GM21390 (cell line): ENCODE measurements around the gene ELAVL1.
A peak's percentile ranks its signal among the peaks of the same experiment; 100 is the strongest.
"Not testable (repeated sequence)": the region's sequence is repeated elsewhere in the genome, so short reads cannot be mapped to it uniquely, and the experiment has no call there.

Experiments
- ATAC-seq: cut with Tn5 transposase; IDR thresholded peaks from one replicate; pipeline ENCODE4 v1.9.1; 2021; ENCODE audit not compliant: unreplicated experiment

Gene ELAVL1

DNA sequence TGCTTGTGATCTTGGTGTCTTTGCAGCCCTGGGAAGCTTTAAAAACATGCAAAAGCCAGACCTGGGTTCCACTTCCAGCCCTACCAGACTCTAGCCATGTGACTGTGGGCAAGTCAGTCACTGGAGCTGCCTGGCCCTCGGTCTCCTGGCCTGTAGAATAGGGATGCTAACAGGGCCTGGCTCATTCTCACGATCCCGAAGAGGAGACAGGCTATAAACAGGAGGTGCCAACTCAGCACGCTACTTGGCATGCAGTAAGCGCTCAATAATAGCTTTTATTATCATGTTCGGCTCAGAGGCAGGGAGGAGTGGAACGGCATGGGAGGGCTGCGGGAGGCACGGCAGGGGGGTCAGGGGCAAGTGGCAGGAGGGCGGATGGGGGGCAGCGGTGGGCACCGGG lies 81.2 kb downstream of the ELAVL1 start:
- no peak for ATAC-seq

DNA sequence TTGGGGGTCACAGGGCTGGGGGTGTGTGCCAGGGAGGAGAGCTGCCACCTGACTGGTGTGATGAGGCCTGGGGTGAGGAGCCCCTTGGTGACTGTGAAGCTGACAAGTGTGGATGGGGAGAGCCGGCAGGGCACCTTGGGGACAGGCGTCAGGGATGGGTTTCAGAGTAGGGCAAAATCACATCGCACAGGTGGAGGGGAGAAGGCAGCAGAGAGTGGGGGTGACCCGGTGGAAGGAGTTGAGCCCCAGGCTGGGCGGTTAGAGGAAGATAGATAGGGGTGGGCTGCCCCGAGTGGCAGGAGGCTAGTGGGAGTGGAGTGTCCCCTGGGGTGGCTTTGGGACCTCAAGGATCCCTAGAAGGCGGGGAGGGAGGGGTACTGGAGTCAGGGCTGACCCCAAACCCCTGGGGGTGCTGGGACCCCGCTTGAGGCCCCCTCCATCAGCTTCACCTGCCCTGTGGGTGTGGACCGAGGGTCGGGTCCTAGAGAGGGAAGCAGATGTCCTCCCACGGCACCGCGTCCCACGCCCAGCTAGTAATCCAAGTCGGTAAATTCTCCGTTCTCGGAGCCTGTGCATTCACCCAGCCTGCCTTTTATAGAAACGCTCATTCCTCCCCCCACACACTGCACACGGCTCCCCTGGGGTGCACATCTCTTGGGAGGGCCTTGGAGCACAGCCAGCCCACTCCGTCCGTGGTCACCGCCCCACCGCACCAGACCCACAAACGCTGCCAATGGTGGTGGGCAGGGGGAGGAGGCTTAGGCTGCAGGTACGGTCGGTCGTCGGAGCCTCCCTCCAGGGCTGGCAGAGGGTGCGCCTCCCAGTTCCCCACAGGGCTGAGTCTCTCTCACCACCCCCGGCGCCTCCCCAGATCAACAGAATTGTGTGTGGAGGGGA lies 81.9 kb downstream of the ELAVL1 start:
- no peak for ATAC-seq

DNA sequence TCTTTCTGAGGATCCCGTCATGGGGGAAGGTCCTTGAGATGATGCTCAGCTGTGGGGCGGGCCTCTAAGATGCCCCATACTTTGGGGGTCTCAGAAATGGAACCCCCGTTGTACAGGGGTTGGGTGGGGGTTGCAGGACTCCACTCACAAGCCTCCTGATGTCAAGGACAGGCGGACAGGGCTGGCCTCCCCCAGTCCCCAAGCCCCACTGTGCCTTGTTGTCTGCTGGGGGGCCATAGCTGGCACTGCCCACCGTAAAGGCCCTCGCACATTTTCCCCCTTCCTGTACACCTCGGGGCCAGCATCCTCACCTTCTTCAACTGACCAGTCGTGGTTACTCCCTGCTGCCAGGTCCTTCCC lies 82.6 kb downstream of the ELAVL1 start:
- ATAC-seq, result no peak

DNA sequence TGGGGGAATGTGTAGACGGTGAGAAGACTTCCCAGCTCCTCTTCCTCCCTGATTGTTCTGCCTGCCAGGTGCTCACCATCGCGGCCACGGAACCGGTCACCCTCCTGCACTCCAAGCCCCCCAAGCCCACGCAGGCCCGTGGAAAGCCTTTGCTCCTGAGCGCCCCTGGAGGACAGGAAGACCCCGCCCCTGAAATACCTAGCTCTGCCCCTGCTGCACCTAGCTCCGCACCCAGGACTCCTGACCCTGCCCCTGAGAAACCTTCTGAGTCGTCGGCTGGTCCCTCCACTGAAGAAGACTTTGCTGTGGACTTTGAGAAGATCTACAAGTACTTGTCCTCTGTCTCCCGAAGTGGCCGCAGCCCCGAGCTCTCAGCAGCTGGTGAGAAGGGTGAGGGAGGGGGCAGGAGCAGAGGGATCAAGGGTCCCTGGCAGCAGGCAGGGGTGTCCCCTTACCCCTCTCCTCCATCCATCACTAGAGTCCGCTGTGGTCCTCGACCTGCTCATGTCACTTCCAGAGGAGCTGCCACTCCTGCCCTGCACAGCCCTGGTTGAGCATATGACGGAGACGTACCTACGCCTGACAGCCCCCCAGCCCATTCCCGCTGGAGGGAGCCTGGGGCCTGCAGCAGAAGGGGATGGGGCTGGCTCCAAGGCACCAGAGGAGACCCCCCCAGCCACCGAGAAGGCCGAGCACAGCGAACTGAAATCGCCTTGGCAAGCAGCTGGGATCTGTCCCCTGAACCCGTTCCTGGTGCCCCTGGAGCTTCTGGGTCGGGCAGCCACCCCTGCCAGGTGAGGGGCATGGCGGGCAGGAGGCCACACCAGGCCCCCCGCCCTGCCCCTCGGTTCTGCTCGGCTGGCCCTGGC lies 83.2 kb downstream of the ELAVL1 start:
- ATAC-seq, result no peak

DNA sequence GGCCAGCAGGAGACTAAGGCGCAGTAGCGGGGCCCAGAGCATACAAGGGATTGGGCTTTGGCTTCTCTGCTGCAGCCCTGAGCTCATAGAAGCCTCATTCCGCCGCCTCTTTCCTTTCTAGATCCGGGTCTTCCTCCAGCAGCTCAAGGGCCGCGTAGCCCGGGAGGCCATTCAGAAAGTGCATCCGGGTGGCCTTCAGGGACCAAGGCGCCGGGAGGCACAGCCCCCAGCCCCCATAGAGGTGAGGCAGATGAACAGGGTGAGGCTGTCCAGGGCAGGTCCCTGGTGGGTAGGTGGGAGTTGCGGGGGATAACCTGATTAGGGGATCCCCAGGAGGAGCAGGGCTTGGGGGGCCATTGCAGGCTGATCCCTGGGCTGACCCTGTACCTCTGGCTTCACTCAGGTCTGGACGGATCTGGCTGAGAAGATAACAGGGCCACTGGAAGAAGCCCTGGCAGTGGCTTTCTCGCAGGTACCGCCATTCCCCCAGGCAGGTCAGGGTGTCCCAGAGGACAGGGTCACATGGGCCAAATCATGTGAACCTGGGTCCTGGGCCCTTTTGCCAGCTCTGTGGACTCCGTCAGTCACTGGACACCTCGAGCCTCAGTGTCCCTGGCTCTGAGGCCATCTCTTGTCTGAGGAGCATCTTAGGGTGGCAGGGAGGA lies 84.0 kb downstream of the ELAVL1 start:
- no peak for ATAC-seq

DNA sequence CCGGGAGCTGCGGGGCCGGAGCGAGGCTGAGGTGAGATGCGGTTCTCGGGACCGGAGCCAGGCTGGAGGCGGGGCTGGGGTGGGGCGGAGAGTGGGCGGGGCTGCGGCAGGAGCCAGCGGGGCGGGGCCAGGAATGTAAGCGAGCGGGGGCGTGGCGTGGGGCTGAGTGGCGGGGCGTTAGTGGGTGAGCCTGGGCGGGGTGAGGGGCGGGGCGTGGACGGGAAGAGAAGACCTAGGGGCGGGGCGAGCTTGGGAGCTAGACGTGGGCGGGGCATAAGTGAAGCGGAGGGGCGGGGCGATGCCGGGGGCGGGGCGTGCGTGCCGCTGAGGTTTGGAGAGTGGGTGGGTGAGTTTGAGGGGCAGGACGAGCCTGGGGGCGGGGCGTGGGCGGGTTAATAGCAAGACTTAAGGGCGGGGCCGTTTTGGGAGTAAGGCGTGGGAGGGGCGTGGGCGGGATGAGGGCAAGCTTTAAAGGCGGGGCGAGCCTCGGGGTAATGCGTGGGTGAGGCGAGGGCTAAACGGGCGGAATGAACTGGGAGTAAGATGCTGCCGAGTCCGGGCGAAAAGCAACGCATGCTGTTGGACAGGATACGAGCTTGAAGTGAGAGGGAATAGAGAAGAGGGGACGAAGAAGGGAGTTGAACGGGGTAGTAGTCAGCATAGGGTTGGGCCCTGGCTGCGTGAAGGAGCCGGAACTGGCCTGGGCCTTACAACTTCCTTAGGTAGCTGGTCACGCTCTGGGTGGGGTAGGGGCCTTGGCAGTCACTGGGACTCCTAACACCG lies 84.7 kb downstream of the ELAVL1 start:
- ATAC-seq, result peak; percentile 31

DNA sequence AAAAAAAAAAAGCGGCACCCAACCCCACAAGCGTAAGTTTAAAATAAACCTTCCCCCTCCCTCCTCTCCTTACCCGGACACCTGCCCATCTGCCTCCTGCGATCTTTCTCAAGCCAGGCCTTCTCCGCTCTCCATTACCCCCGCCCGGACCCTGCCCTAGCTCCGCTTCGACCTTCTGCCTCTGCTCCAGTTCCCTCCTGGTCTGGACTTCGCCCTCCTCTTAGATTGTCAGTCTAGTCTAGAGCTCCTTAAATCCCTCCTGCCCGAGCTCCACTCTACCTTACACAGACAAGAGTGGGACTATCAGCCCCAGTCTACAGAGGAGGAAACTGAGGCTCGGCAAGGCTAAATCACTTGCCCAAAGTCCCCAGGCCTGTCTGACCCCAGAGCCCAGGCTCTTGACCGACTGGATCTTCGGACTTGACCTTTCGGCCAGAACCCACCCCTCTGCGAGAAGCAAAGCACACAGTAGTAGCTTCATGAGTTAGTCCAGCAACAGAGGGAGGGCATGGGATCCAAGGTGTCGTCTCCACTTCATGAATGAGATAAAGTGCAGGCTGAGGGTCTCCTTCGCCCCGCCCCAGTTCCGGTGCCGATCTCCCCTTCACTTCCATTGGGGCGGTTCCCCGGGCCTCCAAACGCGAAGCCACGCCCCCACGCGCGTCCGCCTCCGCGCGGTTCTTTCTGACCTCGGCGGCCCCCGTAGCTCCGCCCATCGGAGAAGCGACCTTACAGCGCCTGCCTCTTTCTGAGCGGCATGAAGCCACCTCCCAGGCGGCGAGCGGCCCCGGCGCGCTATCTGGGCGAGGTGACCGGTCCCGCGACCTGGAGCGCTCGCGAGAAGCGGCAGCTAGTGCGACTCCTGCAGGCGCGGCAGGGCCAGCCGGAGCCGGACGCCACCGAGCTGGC lies 85.6 kb downstream of the ELAVL1 start, which contains the start of gene SNAPC2:
TSS of gene SNAPC2 (plus strand) at position 729 of the 909 bp plus-strand sequence. CDS start at position 758, 29 bp downstream.
- ATAC-seq, result peak; percentile 64

DNA sequence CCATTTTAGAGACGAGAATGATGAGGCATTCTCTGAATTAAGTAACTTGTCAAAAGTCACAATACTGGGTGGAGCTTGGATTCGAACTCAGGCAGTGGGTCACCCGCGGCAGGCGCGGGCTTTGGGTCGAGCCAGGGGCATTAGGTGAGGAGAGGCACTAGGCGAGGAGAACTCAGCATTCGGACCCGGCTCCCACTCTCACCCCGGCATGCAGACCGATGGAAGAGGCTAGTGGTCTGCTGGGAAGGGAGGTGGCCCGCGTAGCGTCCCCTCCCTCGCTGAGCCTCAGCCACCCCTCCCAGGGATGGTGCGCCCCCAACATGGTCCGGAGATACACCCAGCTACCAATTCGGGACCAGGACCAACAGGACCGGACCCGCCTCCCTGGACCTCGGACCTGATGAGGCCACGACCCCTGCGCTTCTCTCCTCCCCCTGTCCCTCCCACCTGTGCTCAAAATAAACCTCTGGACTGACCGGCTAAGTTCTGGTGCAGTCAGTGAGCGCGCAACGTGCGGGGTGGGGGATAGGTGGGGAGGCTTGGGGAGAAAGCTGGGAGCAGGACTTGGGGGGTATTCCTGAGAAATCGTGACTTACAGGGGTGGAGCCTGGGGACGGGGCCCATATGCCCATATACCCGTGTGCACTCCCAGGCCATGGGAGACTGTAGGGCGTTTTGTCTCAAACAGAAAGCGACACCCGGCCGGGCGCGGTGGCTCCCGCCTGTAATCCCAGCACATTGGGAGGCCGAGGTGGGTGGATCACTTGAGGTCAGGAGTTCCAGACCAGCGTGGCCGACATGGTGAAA lies 86.6 kb downstream of the ELAVL1 start:
- ATAC-seq, result no peak

DNA sequence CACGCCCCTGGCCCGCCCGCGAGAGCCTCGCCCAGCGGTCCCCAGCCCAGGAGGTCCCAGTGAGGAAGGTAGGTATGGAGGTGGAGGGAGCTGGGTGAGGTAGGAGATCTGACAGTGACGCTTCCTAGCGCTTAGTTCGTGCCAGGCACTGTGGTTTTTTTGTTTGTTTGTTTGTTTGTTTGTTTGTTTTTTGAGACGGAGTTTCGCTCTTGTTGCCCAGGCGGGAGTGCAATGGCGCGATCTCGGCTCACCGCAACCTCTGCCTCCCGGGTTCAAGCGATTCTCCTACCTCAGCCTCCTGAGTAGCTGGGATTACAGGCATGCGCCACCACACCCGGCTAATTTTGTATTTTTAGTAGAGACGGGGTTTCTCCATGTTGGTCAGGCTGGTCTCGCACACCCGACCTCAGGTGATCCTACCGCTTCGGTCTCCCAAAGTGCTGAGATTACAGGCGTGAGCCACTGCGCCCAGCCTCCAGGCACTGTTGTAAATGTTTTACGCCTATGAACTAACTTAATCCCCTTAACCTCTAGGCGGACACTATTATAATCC lies 87.3 kb downstream of the ELAVL1 start:
- ATAC-seq, result not testable (repeated sequence)

DNA sequence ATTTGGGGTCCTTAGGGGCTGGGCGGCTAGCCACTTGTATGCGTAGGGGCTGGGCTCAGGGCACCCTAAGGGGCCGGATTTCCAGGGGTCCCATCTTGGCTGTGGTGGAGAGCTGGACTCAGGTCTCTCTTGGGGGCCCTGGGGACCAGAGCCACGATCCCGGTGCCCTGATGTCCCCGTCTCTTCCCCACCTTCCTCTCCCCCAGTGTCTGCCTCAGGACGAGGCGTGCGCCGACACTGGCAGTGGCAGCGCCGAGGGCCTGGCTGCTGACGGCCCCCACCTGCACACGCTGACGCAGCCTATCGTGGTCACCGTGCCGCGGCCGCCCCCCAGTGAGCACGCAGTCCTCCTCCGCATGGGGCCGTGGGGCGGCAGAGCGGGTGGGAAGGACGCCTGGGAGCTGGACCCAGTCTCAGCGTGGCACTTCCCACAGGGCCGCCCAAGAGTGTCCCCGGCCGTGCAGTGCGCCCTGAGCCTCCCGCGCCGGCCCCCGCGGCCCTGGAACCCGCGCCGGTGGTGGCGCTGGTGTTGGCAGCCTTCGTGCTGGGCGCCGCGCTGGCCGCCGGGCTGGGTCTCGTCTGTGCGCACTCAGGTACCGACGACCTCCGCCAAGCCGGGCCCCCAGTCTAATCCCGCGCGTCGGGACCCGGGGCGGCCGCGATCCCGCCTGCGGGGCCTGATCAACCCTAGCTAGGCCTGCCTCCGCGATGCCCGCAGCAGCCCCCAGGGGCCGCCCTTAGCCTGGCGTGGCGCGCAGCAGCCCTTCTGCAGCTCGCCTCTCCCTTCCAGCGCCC lies 88.0 kb downstream of the ELAVL1 start:
- ATAC-seq, result no peak

DNA sequence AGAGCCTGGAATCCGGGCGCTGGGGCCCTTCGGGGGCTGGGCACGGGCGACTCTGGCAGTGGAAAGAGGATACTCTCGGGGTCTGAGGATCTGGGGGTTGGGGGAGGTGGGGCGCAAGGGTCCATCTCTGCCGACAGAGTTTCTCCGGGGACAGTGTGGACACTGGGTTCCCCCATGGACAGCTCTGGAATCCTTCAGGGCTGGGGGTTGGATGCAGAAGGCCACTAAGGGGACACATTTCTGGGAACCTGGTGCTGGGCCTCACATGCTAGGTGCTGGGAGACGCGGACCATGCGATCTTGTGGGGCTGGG lies 88.5 kb downstream of the ELAVL1 start:
- no peak for ATAC-seq

DNA sequence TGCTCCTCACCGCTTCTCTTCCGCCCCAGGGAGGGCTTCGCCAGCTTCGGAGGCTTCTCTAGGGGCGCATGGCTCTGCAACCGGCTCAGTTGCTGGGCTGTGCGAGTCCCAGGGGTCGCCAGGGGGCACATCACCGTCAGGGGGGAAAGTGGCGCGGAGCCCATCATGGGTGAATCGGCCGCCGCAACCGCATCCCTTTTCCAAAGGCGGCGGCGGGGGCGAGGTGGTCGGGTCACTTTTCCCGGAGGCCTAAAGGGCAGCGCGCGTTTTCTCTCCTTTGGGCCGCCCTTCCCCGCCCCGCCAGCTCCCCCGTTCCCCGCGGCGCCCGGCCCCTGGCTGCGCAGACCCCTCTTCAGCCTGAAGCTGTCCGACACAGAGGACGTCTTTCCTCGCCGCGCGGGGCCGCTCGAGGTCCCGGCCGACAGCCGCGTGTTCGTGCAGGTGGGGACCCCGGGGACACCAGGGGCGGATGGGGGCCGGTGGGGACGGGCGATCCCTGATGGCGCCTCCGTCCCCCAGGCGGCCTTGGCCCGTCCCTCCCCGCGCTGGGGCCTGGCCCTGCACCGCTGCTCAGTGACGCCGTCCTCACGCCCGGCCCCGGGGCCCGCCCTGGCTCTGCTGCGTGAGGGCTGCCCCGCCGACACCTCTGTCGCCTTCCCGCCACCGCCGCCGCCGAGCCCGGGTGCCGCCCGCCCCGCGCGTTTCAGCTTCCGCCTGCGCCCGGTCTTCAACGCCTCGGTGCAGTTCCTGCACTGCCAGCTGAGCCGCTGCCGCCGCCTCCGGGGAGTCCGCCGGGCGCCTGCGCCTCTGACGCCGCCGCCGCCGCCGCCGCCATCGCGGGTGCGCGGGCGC lies 89.1 kb downstream of the ELAVL1 start:
- no peak for ATAC-seq

DNA sequence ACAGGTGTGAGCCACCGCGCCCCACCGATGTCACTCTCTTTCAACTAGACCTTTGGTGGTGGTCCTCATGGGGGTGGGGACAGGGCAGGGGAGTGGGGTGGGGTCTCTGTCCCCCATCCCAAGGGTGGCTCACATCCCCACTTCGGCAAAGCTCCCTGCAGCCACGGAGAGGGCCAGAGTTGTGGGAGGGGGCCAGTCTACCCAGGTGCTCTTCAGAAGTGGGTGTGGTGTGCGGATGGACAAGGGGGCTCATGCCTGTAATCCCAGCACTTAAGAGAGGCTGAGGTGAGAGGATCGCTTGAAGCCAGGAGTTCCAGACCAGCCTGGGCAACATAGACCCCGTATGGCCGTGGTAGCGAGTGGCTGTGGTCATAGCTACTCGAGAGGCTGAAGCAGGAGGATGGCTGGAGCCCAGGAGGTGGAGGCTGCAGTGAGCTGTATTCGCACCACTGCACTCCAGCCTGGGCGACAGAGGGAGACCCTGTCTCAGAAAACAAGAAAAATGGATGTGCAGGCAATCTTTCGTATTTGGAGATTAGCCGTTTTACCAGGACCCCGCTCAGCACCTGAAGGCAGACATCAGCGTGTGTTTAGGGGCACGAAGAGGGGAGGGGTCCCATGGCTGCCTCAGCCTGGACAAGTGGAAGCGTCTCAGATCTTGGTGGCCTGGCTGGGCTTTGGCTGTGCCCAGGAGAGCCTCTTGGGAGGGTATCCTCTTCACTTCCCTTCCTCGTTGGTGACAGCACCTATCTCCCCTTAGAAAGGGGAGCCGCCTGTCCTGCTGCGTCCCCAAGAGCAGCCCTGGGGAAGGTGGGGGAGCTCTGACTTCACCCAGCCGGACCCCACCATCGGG lies 90.0 kb downstream of the ELAVL1 start:
- ATAC-seq, result no peak

DNA sequence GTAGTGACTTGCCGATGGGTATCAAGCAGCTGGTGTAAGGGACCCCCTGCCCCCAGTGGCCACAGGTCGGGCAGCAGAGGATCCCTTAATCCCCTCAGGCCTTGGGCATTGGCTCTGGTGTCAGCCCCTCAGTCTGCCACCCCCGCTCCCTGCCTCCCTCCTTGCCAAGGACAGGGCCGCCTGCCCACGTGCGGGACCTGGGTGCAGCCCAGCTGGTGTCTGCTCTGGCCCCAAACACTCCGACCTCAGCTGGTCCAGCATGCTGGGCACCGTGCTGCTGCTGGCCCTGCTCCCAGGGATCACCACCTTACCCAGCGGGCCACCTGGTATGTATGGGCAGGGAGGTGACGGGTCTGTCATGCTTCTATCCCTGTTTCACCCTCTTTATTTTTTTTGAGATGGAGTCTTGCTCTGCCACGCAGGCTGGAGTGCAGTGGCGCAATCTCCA lies 90.8 kb downstream of the ELAVL1 start, which contains the start of gene TGFBR3L:
TSS of gene TGFBR3L (plus strand) at position 233 of the 448 bp plus-strand sequence.
- ATAC-seq, result no peak

DNA sequence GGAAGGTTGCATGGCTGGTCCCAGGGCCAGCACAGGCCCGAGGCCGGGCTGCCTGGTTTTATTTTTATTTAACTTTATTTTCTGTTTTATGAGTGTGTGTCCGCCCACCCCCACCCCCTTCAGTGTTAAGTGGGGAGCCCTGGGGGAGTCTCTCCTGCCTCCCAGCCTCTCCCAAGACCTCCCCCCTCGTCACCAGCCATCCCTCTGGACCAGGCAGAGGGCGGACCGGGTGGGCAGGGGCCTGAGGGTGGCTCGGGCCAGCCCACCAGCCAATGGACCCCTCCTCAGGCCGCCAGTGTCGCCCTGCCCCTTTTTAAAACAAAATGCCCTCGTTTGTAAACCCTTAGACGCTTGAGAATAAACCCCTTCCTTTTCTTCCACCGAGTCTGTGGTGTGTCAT lies 91.3 kb downstream of the ELAVL1 start:
- no peak for ATAC-seq

DNA sequence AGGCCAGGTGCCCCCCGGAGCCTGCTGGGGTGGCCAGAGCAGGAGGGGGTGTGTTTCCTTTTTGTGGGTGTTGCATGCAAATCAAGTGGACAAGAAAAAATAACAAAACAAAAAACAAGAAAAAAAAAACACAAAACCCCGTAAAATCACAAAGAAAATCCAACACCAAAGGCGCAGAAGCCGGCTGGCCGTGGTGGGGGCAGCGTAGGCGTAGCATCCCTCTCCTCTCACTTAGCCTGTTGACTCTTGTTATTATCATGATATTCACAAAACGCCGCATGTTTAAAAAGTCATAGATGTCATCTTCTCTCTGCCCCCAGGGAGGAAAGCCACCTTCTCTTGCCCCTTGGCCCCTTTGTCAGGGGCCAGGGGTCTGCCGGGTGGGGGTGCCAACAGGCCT lies 91.8 kb downstream of the ELAVL1 start:
- ATAC-seq, result no peak
